DND-41 (cell line): ENCODE data around the gene HCN4.

Experiments
- EZH2 ChIP-seq: IDR thresholded peaks from 3 replicates; pipeline ENCODE4 v1.6.1; 2012; ENCODE audit warnings: borderline replicate concordance, low read depth, mild to moderate bottlenecking, moderate library complexity, low read length, inconsistent platforms; ENCODE audit not compliant: severe bottlenecking
- TF ChIP-seq, protein P1 (sequence below): IDR thresholded peaks from 2 replicates; pipeline ENCODE4 v1.5.1; 2012; ENCODE audit warnings: borderline replicate concordance, low read length, moderate library complexity, mild to moderate bottlenecking; ENCODE audit not compliant: poor library complexity, severe bottlenecking; ENCODE audit errors: extremely low read depth

DNA sequence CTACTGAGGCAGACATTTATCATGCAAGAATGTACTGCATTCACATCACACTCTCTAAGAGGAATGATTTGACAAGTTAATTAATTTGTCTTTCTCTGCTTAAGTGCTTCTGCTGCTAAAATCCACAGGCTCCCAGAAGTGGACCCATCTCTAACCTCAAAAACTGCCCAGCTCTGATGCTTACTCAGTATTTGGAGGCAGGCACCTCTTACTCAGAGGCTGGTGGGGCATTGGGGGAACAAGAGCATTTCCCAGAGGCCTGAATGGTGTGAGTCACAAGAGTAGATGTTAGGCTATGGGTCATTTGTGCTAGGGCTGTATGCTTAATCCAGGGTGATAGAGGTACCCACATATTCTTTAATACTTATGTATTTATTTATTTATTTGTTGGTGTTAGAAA, 34.4 kb upstream of the HCN4 start:
- TF ChIP-seq, protein P1, sequence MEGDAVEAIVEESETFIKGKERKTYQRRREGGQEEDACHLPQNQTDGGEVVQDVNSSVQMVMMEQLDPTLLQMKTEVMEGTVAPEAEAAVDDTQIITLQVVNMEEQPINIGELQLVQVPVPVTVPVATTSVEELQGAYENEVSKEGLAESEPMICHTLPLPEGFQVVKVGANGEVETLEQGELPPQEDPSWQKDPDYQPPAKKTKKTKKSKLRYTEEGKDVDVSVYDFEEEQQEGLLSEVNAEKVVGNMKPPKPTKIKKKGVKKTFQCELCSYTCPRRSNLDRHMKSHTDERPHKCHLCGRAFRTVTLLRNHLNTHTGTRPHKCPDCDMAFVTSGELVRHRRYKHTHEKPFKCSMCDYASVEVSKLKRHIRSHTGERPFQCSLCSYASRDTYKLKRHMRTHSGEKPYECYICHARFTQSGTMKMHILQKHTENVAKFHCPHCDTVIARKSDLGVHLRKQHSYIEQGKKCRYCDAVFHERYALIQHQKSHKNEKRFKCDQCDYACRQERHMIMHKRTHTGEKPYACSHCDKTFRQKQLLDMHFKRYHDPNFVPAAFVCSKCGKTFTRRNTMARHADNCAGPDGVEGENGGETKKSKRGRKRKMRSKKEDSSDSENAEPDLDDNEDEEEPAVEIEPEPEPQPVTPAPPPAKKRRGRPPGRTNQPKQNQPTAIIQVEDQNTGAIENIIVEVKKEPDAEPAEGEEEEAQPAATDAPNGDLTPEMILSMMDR = no peak
- no peak for TF ChIP-seq EZH2
